HK-2 (cell line): ENCODE results near the gene IFNE.
"Not testable (repeated sequence)": the region's sequence is repeated elsewhere in the genome, so short reads cannot be mapped to it uniquely, and the experiment has no call there.

Experiments used
- DNase-seq: peaks from one replicate; pipeline ENCODE4 v3.0.0-alpha.2; 2018; ENCODE audit not compliant: unreplicated experiment

IFNE gene

DNA sequence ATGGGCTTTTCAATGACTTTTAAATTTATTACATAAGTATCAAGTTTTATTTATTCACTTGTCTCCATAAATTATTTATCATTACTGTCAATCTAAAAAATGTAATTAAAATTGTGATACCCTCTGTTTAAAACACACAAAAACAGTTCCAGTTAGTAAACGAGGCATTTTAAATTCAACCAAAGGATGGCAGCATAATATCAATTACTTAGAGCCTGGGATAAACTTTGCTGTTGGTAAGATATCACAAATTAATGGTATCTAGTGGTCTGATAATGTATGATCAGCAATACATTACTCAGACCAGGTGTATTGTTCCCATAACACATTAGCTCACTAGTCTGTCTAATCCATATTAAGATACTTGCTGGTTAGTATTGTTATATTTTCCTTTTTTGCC is 9.6 kb upstream of the IFNE start:
- no peak for DNase-seq

DNA sequence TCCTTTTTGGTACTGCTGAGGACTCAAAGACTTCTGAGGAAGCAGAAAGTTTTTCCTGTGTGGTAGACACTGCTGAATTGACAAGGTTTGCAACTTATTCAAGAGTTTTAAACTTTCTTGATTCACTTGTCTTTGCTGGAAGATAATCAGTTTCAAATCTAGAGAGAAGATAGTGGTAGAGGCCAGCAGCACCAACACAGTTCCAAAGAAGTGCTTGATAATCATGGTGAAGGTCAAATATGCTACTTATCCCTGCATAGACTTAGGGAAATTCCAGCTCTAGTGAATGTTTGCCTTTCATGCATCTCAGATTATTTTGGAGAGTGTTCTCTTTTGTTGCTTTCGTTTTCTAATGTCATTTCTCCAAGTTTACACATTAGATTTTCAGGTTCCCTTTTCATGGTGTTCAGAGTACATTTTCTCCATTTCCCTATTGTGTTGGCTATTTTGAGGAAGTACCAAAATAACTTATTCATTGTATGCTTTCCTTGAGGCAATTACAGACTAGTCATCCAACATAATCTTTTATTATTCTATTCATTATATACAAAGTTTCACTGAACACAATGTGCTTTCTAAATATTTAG is 550 bp downstream of the IFNE start:
- no peak for DNase-seq

DNA sequence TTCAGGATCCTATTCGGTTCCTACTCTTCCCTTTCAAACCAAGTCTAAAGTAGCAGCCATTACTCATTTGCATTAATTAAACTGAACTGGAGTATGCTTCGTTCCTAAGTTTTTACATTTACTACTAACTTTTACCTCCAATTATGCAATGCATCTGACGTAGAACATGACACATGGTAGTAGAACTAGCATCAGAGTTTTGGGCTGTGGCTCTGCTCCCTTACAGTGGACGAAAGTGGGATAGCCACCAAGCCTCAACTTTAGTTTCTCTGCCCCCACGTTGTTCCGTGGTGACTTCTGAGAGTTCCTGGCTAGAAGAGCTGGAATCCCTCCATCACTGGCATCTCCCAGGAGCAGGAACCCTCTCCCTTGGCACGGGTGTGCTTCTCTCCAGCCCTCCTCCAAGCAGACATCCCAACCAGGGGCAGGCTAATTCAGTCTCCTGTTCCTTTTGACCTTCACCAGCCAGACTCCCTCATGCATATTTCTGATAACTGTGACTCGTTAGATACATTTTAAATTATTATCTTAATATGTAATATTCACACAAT is 2.9 kb downstream of the IFNE start:
- DNase-seq = no peak

DNA sequence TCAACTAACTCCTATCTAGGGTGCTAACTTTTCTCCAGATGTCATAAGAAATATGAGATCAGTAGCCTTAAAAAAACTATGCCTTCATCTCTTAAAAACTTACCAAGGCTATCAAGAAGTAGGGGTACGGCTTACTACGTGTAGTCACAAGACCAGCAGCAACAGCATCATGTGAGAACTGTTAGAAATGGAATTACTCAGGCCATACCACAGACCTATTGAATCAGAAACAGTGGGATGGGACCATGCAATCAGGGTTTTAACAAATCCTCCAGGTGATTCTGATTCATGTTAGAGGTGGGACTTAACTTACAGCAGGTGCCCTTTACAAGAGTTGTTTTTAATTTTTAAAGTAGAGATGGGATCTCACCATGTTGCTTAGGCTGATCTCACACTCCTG is 4.6 kb downstream of the IFNE start:
- DNase-seq = no peak

DNA sequence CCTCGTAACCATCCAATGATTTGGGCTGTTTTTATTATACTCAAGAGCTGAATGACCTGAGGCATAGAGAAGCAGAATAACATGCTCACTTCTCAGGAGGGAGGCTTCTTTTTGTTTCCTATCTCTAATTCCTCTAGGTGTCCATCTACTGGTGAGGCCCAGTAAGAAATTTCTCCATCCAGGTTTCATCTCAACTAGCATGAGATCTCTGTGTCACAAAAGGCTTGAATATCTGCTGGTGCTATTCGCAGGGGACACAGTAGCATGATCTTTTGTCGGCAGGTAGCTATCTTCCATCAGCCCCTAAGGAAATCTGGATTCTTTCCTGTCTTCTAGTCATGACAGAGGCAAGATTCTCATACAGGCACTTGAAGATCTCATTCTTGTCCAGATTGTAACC is 8.9 kb downstream of the IFNE start:
- no peak for DNase-seq

DNA sequence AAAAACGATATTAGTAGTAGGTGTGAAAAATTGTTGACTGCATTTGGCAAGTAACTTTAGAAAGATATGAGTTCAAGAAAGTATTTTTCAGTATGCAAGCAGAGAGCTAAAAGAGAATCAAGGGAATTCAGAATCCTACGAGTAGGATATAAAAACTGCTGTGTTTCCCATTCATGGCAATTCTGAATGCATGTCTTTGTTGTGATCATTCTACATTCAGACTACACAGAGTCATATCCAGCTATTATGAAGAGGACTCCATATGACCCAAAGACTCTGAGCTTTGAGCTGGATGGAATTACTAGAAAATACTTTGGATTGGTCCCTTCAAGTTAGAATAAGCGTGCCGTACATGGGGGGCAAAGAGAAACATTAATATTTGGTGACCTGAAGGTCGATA is 12.0 kb downstream of the IFNE start:
- DNase-seq = no peak

DNA sequence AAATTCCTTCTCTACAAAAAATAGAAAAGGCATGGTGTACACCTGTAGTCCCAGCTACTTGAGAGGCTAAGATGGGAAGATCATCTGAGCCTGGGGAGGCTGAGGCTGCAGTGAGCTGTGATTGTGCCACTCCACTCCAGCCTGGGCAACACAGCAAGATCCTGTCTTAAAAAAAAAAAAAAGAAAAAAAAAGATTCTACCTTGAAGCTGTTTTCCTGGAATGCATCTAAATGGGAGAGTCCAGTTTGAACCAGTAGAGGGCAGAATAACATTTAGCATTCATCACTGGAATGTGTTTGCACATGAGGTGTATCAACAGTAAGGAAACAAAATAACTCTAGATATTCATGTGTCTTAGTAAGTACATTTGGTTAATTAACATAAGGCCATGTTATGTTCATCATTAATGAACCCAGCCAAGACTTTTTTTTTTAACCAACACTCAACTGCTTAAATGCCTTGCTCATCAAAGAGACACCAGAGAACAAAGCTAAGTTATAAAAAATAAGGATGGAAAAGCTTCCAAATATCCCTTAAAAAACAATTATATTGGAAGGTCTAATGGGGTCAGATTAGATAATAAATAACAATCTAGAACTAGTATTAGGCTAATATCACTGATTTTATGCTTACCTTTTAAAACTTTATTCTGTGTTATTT is 16.1 kb downstream of the IFNE start:
- no peak for DNase-seq

DNA sequence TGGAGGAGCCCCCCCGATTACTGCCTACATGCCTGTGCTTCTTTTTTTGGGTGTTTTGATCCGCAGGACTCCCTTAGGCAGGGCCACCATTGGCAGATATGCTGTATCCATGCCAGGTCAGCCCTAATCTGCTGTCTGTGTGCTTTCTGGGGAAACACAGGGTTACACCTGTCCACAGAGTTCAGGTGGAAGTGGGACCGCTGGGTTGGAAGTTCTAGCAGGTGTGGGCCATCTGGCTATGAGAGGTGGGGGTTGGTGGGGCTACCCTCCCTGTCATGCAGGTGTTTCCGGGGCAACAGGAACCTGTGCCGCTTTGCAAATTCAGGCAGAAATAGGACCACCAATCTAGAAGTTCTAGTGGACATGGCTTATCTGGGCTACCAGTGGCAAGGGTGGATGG is 17.0 kb downstream of the IFNE start:
- no peak for DNase-seq

DNA sequence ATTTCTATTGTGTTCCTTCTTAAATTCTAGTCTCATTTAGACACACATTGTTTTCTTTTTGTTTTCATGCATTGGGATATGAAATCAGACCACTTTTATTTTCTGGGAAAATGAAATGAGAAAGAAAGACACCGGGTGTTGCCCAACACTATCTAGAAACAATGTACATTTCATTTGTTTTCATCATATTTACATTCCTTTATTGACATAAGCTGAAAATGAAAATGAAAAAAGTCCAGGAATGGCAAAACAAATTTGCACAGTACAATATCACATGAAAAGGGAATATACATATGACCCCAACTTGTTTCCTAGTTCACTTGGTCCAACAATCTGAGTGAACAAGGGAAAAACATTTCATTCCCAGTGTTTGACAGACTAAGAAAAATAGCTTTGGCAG is 20.7 kb downstream of the IFNE start:
- no peak for DNase-seq

DNA sequence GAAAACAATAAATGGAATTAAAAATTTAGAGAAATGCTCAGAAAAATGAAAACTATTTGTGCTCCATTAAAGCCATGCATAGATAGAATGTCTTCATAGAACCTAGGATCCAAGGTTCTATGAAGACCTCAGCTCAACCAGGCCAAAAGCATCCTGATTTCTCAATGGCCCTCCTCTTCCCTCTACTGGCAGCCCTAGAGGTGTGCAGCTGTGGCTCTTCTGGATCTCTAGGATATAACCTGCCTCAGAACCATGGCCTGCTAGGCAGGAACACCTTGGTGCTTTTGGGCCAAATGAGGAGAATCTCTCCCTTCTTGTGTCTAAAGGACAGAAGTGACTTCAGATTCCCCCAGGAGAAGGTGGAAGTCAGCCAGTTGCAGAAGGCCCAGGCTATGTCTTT is 26.8 kb downstream of the IFNE start:
- peak; percentile 8 for DNase-seq

DNA sequence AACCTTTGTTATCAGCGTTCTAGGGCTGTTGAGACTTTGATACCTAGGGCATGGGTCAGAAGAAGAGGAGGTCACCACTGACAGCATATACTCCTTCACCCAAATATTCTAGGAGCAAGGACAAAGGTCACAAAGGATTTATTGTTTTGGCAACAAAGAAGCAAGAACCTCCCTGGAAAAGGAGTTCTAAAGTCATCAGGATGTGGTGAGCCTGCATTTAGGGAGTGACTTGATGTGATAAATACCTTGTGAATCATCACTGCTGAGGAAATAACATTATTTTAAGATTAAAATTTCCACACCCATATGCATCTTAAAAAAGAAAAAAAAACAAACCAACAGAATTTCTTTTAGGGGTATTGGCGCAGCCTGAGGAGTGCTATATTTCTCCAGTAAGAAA is 28.0 kb downstream of the IFNE start:
- no peak for DNase-seq

DNA sequence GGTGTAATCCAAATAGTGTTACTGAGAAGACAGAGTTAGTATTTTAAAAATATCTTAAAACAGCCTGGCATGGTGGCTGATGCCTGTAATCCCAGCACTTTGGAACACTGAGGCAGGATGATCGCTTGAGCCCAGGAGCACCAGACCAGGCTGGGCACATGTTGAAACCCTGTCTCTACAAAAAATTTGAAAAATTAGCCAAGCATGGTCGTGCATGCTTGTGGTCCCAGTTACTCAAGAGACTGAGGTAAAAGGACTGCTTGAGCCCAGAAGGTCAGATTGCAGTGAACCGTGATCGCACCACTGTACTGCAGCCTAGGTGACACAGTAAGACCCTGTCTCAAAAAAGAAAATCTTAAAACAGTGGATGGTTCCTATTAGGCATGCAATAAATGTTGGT is 29.4 kb downstream of the IFNE start:
- no peak for DNase-seq

DNA sequence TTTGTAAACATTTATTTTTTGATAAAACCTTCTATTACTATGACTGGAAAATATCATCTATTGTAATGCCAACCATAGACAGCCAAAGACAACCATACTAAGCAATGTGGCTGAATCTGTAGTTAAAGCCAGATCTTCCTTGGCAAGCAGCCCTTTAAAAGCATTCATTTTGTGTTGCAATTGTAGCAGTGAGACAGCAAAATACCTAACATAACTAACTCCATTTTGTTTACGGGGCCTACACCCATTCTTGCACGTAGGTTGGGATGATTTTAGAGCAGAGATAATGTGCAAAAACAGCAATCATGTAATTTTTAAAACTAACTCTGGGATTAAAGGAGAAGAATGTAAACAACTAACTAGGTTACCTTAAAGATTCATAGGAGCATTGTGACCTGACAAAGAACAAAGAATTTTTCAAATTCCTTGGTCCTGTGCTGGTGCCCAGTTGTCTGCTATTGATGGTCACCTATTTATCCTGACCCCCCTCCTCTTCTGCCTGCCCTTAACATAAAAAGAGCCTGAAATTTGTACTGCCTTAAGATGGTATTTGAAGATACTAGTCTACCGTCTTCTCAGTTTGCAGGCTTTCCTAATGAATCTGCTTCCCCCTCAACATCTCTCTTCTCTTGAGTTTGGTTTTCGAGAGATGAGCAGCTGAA is 31.2 kb downstream of the IFNE start:
- DNase-seq = no peak

DNA sequence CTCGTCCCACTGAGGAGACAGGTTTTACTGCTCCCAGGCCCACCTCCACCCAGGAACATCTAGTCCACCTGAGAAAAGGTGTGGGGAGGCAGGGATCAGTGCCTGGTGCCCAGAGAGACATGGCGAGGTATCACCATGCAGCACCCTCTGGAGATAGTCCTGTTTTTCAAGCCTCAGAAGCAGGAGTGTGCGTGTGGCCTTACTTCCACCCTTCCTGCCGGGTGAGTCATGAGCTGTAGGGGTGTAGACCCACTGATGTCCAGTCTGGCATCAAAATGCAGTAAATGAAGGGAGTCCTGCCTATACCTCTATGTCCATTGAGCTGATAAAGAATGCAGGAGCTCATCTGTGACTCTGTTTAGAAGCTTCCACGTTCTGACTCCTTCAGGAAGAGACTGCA is 32.8 kb downstream of the IFNE start:
- DNase-seq = not testable (repeated sequence)

DNA sequence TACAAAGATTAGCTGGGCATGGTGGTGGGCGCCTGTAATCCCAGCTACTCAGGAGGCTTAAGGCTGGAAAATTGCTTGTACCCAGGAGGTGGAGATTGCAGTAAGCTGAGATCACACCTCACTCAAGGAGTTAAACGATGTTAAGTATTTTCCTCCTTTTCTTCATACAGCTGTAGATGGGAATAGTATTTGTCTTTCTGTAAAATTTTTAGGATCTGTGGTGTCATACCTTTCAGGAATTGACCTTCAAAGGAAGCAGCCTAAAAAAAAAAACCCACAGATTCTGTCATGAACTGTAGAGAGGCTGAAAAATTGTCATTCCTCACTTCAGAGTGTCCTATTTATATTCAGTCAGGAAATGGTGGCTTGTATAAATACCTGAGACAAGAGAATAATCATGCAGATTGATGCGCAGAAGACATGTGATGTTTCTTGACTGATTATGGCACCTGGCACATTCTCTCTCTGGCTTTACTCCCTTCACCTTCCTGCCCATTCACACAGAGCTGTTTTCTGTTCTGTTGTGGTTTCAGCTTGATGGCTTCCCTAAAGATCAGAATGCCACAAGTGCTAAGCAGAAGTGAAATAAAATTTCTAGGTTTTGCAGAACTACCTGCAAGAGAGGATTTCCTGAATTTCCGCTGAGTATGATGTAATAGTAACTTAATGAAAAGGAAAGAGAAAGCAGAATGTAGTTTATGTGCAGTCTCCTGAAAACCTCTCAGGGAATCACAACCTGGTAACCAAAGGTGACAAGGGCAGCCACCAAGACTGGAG is 38.1 kb downstream of the IFNE start:
- DNase-seq = no peak

DNA sequence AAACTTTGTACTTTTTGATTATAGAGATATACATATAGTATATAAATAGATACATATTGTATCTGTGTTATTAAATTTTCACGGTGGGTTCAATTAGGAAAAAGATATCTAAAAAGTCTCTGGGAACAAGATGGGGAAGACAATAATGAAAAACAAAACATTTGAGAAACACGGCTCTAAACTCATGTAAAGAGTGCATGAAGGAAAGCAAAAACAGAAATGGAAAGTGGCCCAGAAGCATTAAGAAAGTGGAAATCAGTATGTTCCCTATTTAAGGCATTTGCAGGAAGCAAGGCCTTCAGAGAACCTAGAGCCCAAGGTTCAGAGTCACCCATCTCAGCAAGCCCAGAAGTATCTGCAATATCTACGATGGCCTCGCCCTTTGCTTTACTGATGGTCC is 42.0 kb downstream of the IFNE start, which contains the start of gene IFNA1:
TSS of gene IFNA1 (plus strand) at position 301 of the 400 bp plus-strand sequence. CDS start at position 370, 69 bp downstream.
- no peak for DNase-seq

DNA sequence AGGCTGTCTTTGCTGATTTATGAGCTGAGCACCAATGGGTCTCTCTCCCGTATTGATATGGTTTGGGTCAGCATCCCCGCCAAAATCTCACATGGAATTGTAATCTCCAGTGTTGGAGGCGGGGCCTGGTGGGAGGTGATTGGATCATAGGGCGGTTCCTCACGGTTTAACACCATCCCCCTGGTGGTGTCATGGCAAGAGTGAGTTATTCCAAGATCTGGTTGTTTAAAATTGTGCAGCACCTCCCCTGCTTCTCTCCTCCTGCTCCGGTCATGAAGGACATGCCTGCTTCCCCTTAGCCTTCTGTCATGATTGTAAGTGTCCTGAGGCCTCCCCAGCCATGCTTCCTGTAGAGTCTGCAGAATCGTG is 47.1 kb downstream of the IFNE start:
- DNase-seq = not testable (repeated sequence)

DNA sequence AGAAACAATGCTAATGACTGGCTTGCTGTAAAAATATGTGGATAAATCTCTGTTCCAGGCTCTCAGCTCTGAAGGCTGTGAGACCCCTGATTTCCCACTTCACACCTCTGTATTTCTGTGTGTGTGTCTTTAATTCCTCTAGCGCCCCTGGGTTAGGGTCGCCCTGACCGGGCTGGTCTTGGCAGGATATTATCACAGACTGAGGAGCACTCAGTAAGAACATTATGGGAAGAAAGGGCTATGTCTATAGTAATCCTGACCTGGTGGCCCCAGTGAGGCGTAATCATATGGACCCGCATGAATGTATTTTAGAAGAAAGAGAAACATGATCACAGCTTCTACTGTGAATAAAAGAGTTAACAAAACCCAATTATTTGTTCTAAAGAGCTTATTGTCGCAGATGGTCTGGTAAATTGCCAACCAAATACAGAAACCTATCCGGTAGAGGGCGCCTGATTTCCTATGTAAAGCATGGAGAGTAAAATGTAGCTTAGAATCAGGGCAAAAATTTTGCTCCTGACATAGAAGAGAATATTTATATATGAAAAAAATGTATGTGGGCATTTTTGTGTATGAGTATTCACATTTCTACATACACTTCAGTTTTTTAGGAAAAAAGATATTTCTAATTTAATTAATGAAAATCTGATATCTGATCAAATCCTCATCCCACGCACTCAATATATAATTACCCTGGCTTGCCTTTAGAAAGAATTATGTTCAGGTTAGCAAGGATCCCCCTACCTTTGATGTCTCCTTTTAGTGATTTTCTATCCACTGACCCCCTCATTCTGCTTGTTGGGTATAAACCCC is 47.7 kb downstream of the IFNE start:
- no peak for DNase-seq

DNA sequence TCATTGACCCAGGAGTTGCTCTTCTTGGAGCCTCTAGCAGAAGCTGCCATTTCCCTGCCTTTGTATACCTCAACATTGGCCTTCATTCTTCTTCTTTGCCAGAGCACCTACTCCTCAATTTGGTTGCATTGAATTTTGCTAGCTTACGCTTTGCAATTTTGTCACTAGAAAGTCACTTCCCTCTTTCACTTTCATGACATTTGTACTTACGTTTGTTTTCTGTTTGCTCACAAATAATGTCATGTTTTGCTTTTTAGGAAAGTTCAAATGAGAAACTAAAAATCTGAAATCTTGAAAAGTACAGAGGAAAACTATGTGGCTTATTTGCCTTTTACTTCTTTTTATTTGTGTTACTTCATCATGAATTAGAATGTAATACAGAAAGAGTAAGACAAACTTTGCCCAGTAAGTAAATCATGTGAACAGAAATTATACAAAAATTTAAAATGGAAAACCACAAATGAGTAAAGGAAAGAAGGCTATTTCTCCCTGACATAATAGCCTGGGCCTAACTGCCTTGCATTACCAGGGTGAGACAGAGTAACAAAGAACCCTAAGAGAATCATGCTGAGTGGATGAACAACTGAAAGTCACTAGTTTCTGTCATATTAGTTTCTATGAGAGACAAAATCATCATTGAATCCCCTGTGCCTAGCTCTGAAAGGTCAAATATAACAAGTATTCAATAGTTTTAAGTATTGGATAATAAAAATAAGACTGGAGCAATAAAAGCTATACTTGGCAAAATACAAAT is 49.3 kb downstream of the IFNE start:
- no peak for DNase-seq
